Thyroid gland (tissue), 4 donors: ENCODE measurements around the gene RIPOR2. TPM values are rescaled to one million over a fixed set of nuclear protein-coding genes. Genes with fewer than 3 reads are reported as not detected.

Experiments
- DNase-seq, 2 donors: peaks; one replicate each; pipeline ENCODE4 v3.0.0-alpha.2; 2019
- H3K27ac ChIP-seq, 3 donors: fragments of 200-600 bp; sonication (generic); 1 replicate in 2 of 3; 2 replicates in 1 of 3; pipeline ENCODE4 v1.5.1; 2016 to 2019; ENCODE audit warnings: mild to moderate bottlenecking in 1 of 3, moderate library complexity in 1 of 3
- H3K27me3 ChIP-seq: fragments of 200-600 bp; sonication (generic); one replicate; pipeline ENCODE4 v1.5.1; 2019
- H3K36me3 ChIP-seq, 2 donors: fragments of 200-600 bp; sonication (generic); one replicate each; pipeline ENCODE4 v1.5.1; 2016 to 2019
- H3K4me1 ChIP-seq, 2 donors: fragments of 200-600 bp; sonication (generic); one replicate each; pipeline ENCODE4 v1.5.1; 2017 to 2019
- H3K4me3 ChIP-seq, 3 donors: fragments of 200-600 bp; sonication (generic); replicated peaks in 1 of 3; 1 replicate in 2 of 3; 2 replicates in 1 of 3; pipeline ENCODE4 v1.5.1; 2016; ENCODE audit warnings: mild to moderate bottlenecking in 1 of 3
- H3K9me3 ChIP-seq: fragments of 200-600 bp; sonication (generic); one replicate; pipeline ENCODE4 v1.5.1; 2017
- POLR2A ChIP-seq, 2 donors: fragments of 450-650 bp; IDR thresholded peaks; one replicate each; pipeline ENCODE4 v1.6.1; 2017; ENCODE audit warnings: antibody characterized with exemption in 2 of 2, mild to moderate bottlenecking in 2 of 2, moderate library complexity in 1 of 2
- WGBS, 2 donors: methylation state at CpG; one replicate each; pipeline ENCODE4 v1.1.5; 2017; 5-methylcytosine and 5-hydroxymethylcytosine counted together
- intact Hi-C: fragments of 100-400 bp; cut with DNase I; formaldehyde crosslinking; loops from one replicate; pipeline ENCODE4 v1.15.1; 2023
- total RNA-seq, 4 donors: library from RNA; depleted of rRNA; stranded (reverse); fragments of >200 nt; gene quantifications; one replicate each; pipeline ENCODE4 v1.2.3, GENCODE V29; 2016
- TF ChIP-seq, protein P1 (sequence below), 6 experiments: fragments of 200-600 bp in 3 of 6; fragments of 450-650 bp in 3 of 6; sonication (generic) in 3 of 6; IDR thresholded peaks; one replicate each; pipeline ENCODE4 v1.5.1; 2016 to 2019; ENCODE audit warnings: antibody characterized with exemption in 6 of 6, mild to moderate bottlenecking in 2 of 6, inconsistent platforms in 1 of 6, moderate library complexity in 1 of 6

RIPOR2 gene
- total RNA-seq, 4 donors from 2014 or later, result 3.1 to 13.0 (median 8.4) TPM

DNA sequence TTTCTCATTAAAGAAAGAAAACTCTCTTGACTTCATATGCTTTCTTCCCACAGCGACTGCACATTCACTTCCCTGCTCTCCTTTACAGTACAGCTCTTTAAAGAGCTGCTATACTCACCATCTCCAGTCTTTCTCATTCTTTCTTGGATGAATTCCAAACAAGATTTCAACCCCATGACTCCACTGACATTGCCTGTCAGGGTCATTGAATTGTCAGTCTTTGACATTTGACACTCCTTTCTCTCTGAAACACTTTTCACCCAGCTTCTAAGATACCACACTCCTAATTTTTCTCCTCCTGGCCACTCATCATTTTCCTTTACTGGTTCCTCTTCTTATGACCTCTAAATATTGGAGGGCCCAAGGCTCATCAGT lies 136.2 kb downstream of the RIPOR2 start:
- intact Hi-C loops, result no loop called here
- Histone ChIP-seq H3K4me3 (no peak overlapping the region), H3K4me1 (peaks cover 3 to 8% of the 10 kb centered on the region in 2 donors), H3K9me3 (no peaks in the 10 kb centered on the region), H3K27ac (no peak overlapping the region), H3K27me3 (no peaks in the 10 kb centered on the region), H3K36me3 (no peaks in the 10 kb centered on the region)
- WGBS, 2 donors, result 41 to 66% methylated on average over 1 of the region's 1 CpG
- DNase-seq, result no peak
- no peak for TF ChIP-seq POLR2A (IDR thresholded peaks at IDR 0.05)
- TF ChIP-seq, protein P1, sequence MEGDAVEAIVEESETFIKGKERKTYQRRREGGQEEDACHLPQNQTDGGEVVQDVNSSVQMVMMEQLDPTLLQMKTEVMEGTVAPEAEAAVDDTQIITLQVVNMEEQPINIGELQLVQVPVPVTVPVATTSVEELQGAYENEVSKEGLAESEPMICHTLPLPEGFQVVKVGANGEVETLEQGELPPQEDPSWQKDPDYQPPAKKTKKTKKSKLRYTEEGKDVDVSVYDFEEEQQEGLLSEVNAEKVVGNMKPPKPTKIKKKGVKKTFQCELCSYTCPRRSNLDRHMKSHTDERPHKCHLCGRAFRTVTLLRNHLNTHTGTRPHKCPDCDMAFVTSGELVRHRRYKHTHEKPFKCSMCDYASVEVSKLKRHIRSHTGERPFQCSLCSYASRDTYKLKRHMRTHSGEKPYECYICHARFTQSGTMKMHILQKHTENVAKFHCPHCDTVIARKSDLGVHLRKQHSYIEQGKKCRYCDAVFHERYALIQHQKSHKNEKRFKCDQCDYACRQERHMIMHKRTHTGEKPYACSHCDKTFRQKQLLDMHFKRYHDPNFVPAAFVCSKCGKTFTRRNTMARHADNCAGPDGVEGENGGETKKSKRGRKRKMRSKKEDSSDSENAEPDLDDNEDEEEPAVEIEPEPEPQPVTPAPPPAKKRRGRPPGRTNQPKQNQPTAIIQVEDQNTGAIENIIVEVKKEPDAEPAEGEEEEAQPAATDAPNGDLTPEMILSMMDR (IDR thresholded peaks at IDR 0.05), result no peak

DNA sequence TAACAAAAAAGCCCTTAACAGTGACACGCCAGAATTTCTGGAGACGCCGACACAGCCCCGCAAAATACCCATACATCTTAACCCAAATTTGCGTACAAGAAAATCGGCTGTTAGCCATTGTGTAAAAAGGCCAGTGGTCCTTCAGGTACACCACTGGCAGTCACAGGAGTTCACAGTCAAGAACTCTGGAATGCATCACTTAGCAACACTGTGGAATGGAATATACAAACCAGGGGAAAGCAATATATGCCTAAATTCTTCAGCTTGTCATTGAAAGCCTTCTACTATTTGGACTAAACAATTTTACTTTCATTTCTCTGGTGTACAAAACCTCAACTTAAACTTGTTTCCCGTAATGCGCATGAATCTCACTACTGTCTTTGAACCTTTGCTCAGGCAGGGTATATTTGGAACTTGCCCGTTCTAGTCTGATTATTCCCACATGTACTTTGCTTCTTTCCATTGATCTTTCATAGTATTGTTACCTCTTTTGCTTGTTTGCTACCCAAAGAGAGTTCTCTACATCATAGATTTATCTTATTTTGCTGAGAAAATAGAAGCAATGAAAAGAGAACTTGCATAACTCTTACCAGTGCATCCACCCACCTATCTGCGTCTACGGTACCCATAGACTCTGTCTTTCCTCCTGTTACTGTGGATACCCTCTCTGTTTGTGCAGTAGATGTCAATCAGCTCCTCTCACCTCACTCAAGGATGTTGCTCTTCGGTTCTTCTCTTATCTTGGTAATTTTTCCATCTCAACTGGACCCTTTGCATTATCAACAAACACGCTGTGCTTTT lies 136.8 kb downstream of the RIPOR2 start, which contains the start of gene ARMH2:
Gene ARMH2, minus strand, starts transcription at position 178 of the 801 bp plus-strand sequence. Its CDS starts 60 bp downstream, at position 118.
- 80 to 84% methylated on average over 13 of the region's 13 CpGs for WGBS, 2 donors
- intact Hi-C loops, result no loop called here
- TF ChIP-seq POLR2A (IDR thresholded peaks at IDR 0.05), result no peak
- TF ChIP-seq, protein P1 (IDR thresholded peaks at IDR 0.05), result no peak

DNA sequence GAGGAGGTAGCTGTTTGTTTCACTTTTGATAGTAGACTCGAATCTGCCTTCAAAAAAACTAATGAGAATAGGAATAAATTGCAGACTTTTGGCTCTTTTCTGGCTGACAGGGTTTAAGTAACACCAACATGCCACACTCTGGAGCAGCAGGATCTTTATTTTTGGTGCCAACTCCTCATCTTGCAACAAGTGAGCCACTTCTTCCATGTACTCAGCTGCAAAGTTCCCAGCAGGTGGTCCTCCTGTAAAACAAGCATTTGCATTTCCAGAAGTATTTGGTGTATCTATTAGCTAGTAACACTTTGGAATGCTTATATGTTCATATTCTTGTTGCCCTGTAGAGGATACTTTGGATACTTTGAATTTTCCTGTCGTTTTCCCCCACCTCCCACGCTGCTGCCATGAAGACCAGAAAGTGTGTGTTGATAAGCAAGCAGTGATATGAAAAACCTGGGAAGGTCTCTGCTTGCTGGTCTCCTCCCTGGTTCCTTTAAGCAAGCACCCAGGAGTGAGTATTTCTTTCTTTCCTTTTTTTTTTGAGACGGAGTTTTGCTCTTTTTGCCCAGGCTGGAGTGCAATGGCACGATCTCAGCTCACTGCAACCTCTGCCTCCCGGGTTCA lies 138.1 kb downstream of the RIPOR2 start:
- Histone ChIP-seq H3K9me3 (no peaks in the 10 kb centered on the region), H3K27me3 (no peaks in the 10 kb centered on the region), H3K4me1 (peaks cover 0 to 8% of the 10 kb centered on the region in 2 donors), H3K27ac (no peak overlapping the region), H3K36me3 (no peaks in the 10 kb centered on the region), H3K4me3 (no peak overlapping the region)
- intact Hi-C loops, result no loop called here
- 62 to 72% methylated on average over 6 of the region's 6 CpGs for WGBS, 2 donors
- peak; percentile 14 to 15 for DNase-seq
- TF ChIP-seq POLR2A (IDR thresholded peaks at IDR 0.05), result no peak
- TF ChIP-seq, protein P1 (IDR thresholded peaks at IDR 0.05), result no peak

More for the DNA sequence above, 136.8 kb downstream of the RIPOR2 start, which contains the start of gene ARMH2:
- peaks cover 3 to 8% of the 10 kb centered on the region in 2 donors for H3K4me1 ChIP-seq
- no peak within 1 kb of the TSS for H3K4me3 ChIP-seq
- H3K27me3 ChIP-seq, result no peaks in the 10 kb centered on the region
- DNase-seq, result peak in 1 of 2 donors; percentile 4
- no peaks in the 10 kb centered on the region for H3K36me3 ChIP-seq
- H3K27ac ChIP-seq, result no peak within 1 kb of the TSS
- no peaks in the 10 kb centered on the region for H3K9me3 ChIP-seq

DNA sequence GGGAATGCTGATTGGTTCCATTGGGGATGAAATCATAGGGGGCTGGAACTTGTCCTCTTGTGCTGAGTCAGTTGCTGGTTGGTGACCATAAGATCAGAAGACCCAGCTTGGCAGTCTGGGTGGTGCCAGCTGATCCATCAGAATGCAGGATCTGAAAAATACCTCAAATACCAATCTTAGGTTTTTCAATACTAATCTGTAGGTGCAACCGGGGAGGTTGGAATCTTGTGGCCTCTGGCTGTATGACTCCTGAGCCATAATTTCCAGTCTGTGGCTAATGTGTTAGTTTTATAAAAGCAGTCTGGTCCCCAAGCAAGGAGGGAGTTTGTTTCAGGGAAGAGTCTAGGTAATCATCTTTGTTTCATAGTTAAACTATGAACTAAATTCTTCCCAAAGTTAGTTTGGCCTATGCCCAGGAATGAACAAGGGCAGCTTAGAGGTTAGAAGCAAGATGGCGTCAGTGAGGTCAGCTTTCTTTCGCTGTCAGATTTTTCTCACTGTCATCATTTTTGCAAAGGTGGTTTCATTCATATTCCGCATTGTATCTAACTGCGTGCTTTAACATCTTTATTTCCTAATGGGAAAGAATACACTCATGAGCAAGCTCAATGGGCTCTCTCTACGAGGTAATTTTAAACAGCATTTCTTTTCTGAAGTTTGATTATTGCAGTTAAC lies 139.0 kb downstream of the RIPOR2 start:
- Histone ChIP-seq H3K27ac (no peak overlapping the region), H3K4me1 (peaks cover 0 to 8% of the 10 kb centered on the region in 2 donors), H3K36me3 (no peaks in the 10 kb centered on the region), H3K9me3 (no peaks in the 10 kb centered on the region), H3K27me3 (no peaks in the 10 kb centered on the region), H3K4me3 (no peak overlapping the region)
- 93 to 98% methylated on average over 6 of the region's 6 CpGs for WGBS, 2 donors
- intact Hi-C loops, result no loop called here
- DNase-seq, result no peak
- TF ChIP-seq, protein P1 (IDR thresholded peaks at IDR 0.05), result no peak
- no peak for TF ChIP-seq POLR2A (IDR thresholded peaks at IDR 0.05)
